ENCODE measurements around the gene SCRT2.

The SCRT2 gene

GRCh38 chr20:635028-635892 is 40.3 kb downstream of the SCRT2 start:
- DNase-seq (ENCODE audit: extremely low read depth in 1 of 2, low read depth in 1 of 2), result no peak

- no peak for DNase-seq (ENCODE audit: extremely low read depth in 1 of 2, low read depth in 1 of 2)
These were observed 41.3 kb downstream of the SCRT2 start for GRCh38 chr20:634148-634925.

DNA sequence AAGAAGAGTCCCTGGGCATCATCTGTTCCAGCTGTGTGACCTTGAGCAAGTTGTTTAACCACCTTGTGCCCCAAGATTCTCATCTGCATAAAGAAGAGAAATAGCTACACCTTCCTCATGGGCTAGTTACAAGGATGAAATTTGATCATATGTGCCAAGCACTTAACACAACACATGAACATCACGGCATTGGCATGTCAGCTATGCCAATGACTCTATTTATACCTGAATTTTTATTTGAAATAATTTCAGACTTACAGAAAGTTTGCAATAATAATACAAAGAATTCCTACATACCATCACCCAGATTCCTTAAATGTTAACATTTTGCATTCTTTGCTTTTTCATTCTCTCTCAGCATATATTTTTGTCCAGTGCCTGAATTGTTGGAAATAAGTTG is 44.5 kb downstream of the SCRT2 start:
- no peak for DNase-seq (ENCODE audit: extremely low read depth in 1 of 2, low read depth in 1 of 2)

- DNase-seq (ENCODE audit: extremely low read depth in 1 of 2, low read depth in 1 of 2), result no peak
These were observed 49.0 kb downstream of the SCRT2 start for GRCh38 chr20:626579-626978.

GRCh38 chr20:625360-625932 is 50.2 kb downstream of the SCRT2 start:
- no peak for DNase-seq (ENCODE audit: extremely low read depth in 1 of 2, low read depth in 1 of 2)

DNA sequence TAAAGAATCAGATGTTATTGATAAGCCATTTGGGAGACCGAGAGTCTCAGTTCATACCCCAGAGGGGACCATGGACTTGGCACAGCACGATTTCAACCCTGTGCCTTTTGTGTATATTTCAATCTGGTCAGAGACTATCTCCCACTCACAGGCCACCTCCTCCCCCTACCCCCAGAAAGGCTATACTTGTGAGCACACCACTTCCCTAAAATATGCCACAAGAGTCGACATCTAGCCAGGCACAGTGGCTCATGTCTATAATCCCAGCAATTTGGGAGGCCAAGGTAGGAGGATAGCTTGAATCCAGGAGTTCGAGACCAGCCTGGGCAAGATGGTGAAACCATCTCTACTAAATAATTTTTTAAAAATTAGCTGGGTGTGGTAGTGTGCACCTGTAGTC is 51.9 kb downstream of the SCRT2 start:
- DNase-seq (ENCODE audit: extremely low read depth in 1 of 2, low read depth in 1 of 2), result no peak

GRCh38 chr20:623021-623420 is 52.6 kb downstream of the SCRT2 start:
- DNase-seq (ENCODE audit: extremely low read depth in 1 of 2, low read depth in 1 of 2), result no peak

DNA sequence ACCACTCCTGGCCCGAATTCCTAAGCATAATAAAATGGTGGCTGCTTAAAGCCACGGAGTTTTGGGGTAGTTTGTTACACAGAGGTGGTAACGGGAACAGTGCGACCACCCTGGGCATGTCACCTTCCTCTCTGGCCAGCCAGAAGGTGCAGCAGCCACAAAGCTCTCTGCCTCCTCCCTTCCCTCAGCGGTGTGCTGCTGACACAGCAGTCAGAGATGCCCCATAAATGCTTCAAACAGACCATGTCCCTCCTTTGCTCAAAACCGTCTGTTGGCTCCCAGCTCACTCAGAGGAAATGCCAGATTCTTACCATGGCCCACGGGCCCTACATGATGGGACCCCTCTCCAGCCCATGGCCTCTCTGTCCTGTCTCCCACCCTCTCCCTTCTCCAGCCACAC is 53.4 kb downstream of the SCRT2 start:
- DNase-seq (ENCODE audit: extremely low read depth in 1 of 2, low read depth in 1 of 2), result no peak

GRCh38 chr20:621125-621756 is 54.4 kb downstream of the SCRT2 start:
- no peak for DNase-seq (ENCODE audit: extremely low read depth in 1 of 2, low read depth in 1 of 2)

DNA sequence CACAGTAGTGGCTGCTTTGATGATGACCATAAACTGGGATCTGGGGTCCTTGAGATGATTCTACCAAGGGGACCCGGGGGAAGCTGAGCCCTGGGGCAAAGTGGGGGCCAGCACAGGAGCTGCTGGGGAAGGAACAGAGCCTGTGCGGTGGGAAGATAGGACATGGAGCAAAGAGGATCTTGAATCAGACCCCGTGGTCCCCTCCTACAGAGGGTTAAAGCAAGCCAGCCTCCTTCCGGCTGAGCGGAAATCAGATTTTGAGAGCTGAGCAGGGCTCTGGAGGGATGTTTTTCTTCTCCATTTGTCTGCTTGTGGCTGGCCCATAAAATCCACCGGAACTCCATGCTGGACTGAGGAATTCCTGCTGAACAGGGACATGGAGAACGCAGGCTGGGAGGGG is 55.4 kb downstream of the SCRT2 start:
- DNase-seq (ENCODE audit: extremely low read depth in 1 of 2, low read depth in 1 of 2), result no peak

- no peak for DNase-seq (ENCODE audit: extremely low read depth in 1 of 2, low read depth in 1 of 2)
These were observed 56.6 kb downstream of the SCRT2 start for GRCh38 chr20:618980-619379.

- DNase-seq (ENCODE audit: extremely low read depth in 1 of 2, low read depth in 1 of 2), result no peak
These were observed 57.5 kb downstream of the SCRT2 start for GRCh38 chr20:617934-618690.

DNA sequence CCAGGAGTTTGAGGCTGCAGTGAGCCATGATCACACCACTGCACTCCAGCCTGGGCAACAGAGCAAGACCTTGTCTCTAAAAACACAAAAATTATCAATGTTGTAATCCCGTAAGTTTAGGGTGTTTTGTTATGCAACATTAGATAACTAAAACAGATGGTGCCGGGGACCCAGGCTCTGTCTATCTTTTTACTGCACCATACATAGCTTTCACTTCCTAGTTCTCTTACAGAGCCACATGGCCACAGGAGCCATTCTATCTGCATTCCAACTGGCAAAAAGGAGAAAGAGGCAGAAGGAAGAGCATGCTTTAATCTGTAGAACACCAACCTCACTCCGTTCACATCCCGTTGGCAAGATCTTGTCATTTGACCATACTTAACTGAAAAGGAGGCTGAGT is 60.1 kb downstream of the SCRT2 start:
- DNase-seq (ENCODE audit: extremely low read depth in 1 of 2, low read depth in 1 of 2), result no peak

- DNase-seq (ENCODE audit: extremely low read depth in 1 of 2, low read depth in 1 of 2), result no peak
These were observed 63.8 kb downstream of the SCRT2 start for GRCh38 chr20:611843-612185.
